OCI-LY3 (cell line): ENCODE results near the gene ARHGEF6.

Source experiments
- H2AFZ ChIP-seq: fragments of 200-600, 300-600 bp; shearing (Covaris generic); 2 replicates; pipeline ENCODE4 v1.6.0; 2014; ENCODE audit warnings: antibody characterized with exemption, low read depth, low read length
- H3K27ac ChIP-seq: fragments of 200-600, 300-600 bp; sonication (generic); 2 replicates; pipeline ENCODE4 v1.5.1; 2014; ENCODE audit warnings: mild to moderate bottlenecking, low read length, moderate library complexity, mixed read lengths
- H3K27me3 ChIP-seq: fragments of 200-600, 300-600 bp; sonication (generic); 2 replicates; pipeline ENCODE4 v1.6.1; 2014; ENCODE audit warnings: low read depth, low read length, mixed read lengths
- H3K36me3 ChIP-seq: fragments of 200-600, 300-600 bp; sonication (generic); replicated peaks from 2 replicates; pipeline ENCODE3; 2014; ENCODE audit warnings: low read depth, low read length, mixed read lengths
- H3K4me1 ChIP-seq: fragments of 300-600, 200-600 bp; sonication (generic); 2 replicates; pipeline ENCODE4 v1.6.1; 2014; ENCODE audit warnings: low read length, mixed read lengths
- H3K4me2 ChIP-seq: fragments of 200-600, 300-600 bp; sonication (generic); 2 replicates; pipeline ENCODE4 v1.6.1; 2014; ENCODE audit warnings: low read length, mixed read lengths
- H3K4me3 ChIP-seq: fragments of 300-600, 200-600 bp; sonication (generic); 2 replicates; pipeline ENCODE4 v1.5.1; 2014; ENCODE audit warnings: antibody characterized with exemption, mild to moderate bottlenecking, low read length, moderate library complexity
- H3K79me2 ChIP-seq: fragments of 300-600, 200-600 bp; shearing (Covaris generic); 2 replicates; pipeline ENCODE4 v1.6.1; 2014; ENCODE audit warnings: mild to moderate bottlenecking, low read length, mixed read lengths
- H3K9ac ChIP-seq: fragments of 300-600, 200-600 bp; shearing (Covaris generic); 2 replicates; pipeline ENCODE4 v1.6.0; 2014; ENCODE audit warnings: mild to moderate bottlenecking, low read length, moderate library complexity
- H3K9me3 ChIP-seq: fragments of 200-600, 300-600 bp; shearing (Covaris generic); 2 replicates; pipeline ENCODE4 v1.6.1; 2014; ENCODE audit warnings: low read length, mixed read lengths; ENCODE audit not compliant: insufficient read depth
- H4K20me1 ChIP-seq: fragments of 200-600, 300-600 bp; sonication (generic); 2 replicates; pipeline ENCODE4 v1.6.1; 2016; ENCODE audit warnings: low read length, mixed read lengths; ENCODE audit not compliant: insufficient read depth
- EZH2phosphoT487 ChIP-seq: fragments of 200-600 bp; shearing (Covaris generic); IDR thresholded peaks from 2 replicates; pipeline ENCODE4 v1.6.1; 2018; ENCODE audit warnings: antibody characterized with exemption, mixed run types, low read depth
- TF ChIP-seq, protein P1 (sequence below): fragments of 200-600, 300-600 bp; sonication (generic); IDR thresholded peaks from 2 replicates; pipeline ENCODE4 v1.5.1; 2014; ENCODE audit warnings: antibody characterized with exemption, low read length, low read depth

ARHGEF6 gene

DNA sequence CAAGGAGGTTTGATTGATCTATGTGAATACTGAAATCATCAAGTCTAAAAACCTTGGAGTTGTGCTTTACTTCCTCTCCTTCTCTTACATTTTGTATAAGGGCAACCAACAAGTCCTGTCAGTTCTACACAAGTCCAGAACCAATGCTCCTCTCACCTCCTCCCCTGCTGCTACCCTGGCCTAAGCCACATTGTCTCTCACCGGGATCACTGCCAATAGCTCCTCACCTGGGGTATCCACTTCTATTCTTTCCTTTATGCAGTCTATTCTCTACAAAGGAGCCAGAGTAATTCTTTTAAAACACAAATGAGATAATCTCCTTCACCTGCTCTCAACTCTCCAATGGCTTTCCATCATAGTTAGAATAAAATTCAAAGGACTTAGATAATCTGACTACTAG lies 13.3 kb upstream of the ARHGEF6 start:
- Histone ChIP-seq H3K9ac (no peak overlapping the region), H3K27ac (no peak overlapping the region), H3K27me3 (no peaks in the 10 kb centered on the region), H3K36me3 (no peaks in the 10 kb centered on the region), H3K9me3 (no peaks in the 10 kb centered on the region), H2AFZ (no peak overlapping the region), H3K4me2 (no peak overlapping the region), H3K4me1 (no peaks in the 10 kb centered on the region), H3K79me2 (no peaks in the 10 kb centered on the region), H3K4me3 (no peak overlapping the region), H4K20me1 (no peaks in the 10 kb centered on the region)
- no peak for TF ChIP-seq EZH2phosphoT487
- TF ChIP-seq, protein P1, sequence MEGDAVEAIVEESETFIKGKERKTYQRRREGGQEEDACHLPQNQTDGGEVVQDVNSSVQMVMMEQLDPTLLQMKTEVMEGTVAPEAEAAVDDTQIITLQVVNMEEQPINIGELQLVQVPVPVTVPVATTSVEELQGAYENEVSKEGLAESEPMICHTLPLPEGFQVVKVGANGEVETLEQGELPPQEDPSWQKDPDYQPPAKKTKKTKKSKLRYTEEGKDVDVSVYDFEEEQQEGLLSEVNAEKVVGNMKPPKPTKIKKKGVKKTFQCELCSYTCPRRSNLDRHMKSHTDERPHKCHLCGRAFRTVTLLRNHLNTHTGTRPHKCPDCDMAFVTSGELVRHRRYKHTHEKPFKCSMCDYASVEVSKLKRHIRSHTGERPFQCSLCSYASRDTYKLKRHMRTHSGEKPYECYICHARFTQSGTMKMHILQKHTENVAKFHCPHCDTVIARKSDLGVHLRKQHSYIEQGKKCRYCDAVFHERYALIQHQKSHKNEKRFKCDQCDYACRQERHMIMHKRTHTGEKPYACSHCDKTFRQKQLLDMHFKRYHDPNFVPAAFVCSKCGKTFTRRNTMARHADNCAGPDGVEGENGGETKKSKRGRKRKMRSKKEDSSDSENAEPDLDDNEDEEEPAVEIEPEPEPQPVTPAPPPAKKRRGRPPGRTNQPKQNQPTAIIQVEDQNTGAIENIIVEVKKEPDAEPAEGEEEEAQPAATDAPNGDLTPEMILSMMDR: no peak

DNA sequence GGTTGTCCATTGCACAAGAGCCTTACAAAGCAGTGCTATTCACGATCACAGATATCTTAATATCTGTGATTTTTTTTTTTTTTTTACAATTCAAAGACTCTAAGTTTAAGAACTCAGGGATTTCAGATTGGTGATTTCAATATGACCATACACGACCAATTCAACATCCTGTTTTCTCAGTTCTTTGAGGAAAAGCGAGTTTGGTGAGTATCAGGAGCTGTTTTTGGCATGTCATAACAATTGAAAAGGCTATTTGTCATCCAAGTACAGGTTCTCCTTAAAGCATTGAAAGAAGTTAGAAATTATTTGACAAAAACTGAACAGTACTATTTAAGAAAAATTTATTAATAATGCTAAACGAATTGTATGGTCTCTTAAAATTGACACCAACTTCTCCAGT lies 9.1 kb upstream of the ARHGEF6 start:
- H3K79me2 ChIP-seq: no peaks in the 10 kb centered on the region
- no peak overlapping the region for H3K27ac ChIP-seq
- H3K4me1 ChIP-seq: no peaks in the 10 kb centered on the region
- no peak overlapping the region for H3K4me2 ChIP-seq
- no peak overlapping the region for H3K9ac ChIP-seq
- H3K9me3 ChIP-seq: no peaks in the 10 kb centered on the region
- TF ChIP-seq, protein P1: no peak
- TF ChIP-seq EZH2phosphoT487: no peak
- H3K4me3 ChIP-seq: no peak overlapping the region
- H4K20me1 ChIP-seq: no peaks in the 10 kb centered on the region
- H2AFZ ChIP-seq: no peak overlapping the region
- H3K27me3 ChIP-seq: no peaks in the 10 kb centered on the region
- H3K36me3 ChIP-seq: no peaks in the 10 kb centered on the region

DNA sequence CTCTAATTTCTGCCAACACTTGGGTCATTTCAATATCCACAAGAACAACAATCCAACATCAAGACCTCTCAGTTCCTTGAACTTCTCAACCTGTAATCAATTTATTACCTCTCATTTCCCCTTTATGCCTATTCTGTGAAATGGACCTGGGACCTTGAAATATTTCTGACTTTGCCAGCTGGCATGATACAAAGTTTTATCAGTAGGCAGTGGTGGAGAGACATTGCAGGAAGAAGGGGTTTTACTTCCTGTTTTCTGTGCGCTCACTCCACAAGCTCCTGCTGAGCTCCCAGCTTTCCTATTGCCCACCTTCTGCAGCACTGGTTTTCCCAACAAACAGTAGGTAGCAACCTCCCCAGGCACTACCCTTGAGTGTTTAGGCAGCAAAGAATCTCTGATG lies 3.5 kb upstream of the ARHGEF6 start:
- no peaks in the 10 kb centered on the region for H3K27me3 ChIP-seq
- no peak overlapping the region for H2AFZ ChIP-seq
- H3K79me2 ChIP-seq: no peaks in the 10 kb centered on the region
- no peaks in the 10 kb centered on the region for H4K20me1 ChIP-seq
- peaks cover 34% of the 10 kb centered on the region for H3K4me1 ChIP-seq
- no peak overlapping the region for H3K4me2 ChIP-seq
- H3K4me3 ChIP-seq: no peak overlapping the region
- no peaks in the 10 kb centered on the region for H3K36me3 ChIP-seq
- H3K9me3 ChIP-seq: no peaks in the 10 kb centered on the region
- H3K9ac ChIP-seq: no peak overlapping the region
- TF ChIP-seq EZH2phosphoT487: no peak
- TF ChIP-seq, protein P1: no peak
- H3K27ac ChIP-seq: no peak overlapping the region

DNA sequence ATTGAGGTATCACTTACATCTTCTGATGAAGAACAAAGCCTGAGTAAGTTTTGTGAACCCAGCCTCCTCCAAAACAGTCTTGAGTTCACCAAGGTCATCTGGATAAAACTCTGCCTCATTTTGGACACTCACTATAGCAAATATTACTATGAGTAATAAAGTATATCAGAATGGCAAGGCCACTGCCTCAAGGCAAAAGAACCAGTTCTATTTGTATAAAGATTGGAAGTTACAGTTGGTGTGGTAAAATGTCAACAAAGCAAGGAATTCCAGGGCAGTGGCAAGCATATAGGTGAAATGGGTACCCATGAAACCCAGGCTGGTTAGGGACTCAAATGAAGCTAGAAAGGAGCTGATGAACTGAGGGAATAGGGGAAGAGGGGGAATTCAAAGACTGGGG lies 2.4 kb upstream of the ARHGEF6 start:
- Histone ChIP-seq H3K4me3 (no peak overlapping the region), H3K4me2 (no peak overlapping the region), H3K4me1 (peaks cover 39% of the 10 kb centered on the region), H3K27me3 (no peaks in the 10 kb centered on the region), H2AFZ (no peak overlapping the region), H3K9ac (no peak overlapping the region), H4K20me1 (no peaks in the 10 kb centered on the region), H3K79me2 (no peaks in the 10 kb centered on the region), H3K36me3 (no peaks in the 10 kb centered on the region), H3K9me3 (no peaks in the 10 kb centered on the region), H3K27ac (no peak overlapping the region)
- no peak for TF ChIP-seq EZH2phosphoT487
- TF ChIP-seq, protein P1: no peak
